IPS-NIHi11 (cell line): ENCODE measurements around the gene LAMTOR4.
"Not testable (repeated sequence)": the region's sequence is repeated elsewhere in the genome, so short reads cannot be mapped to it uniquely, and the experiment has no call there.

Source experiments
- DNase-seq: peaks from one replicate; pipeline ENCODE4 v3.0.0; 2012; ENCODE audit warnings: mixed read lengths, low spot score

The LAMTOR4 gene

DNA sequence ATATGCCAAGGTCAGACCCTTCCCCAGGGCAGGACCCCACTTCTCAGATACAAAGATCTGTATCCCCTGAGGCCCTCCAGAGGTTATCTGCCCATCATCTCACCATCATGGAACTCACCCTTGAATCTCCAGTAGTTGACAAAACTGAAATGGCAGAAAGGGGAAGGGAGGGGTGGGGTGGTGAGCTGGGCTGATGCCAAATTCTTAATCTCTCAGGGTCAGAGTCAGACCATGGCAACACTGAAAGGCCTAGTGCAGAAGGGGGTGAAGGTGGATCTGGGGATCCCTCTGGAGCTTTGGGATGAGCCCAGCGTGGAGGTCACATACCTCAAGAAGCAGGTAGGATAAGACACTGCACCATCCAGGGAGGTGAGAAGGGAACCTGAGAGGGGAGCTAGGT lies 26.1 kb upstream of the LAMTOR4 start:
- DNase-seq, result no peak

DNA sequence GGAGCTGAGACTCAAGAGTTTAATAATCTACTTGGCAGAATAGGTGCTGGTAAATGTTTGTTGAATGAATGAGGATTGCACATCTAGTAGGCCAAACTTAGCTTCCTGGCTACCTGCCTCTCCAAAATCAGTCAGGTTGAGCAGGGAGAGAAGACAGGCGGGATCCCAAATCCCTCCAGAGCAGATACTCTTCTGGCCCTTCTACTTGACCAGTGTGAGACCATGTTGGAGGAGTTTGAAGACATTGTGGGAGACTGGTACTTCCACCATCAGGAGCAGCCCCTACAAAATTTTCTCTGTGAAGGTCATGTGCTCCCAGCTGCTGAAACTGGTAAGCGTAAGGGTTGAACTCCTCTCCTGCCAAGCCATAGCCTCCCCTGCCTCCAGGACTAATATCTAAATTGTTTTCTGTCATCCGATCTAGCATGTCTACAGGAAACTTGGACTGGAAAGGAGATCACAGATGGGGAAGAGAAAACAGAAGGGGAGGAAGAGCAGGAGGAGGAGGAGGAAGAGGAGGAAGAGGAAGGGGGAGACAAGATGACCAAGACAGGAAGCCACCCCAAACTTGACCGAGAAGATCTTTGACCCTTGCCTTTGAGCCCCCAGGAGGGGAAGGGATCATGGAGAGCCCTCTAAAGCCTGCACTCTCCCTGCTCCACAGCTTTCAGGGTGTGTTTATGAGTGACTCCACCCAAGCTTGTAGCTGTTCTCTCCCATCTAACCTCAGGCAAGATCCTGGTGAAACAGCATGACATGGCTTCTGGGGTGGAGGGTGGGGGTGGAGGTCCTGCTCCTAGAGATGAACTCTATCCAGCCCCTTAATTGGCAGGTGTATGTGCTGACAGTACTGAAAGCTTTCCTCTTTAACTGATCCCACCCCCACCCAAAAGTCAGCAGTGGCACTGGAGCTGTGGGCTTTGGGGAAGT lies 24.2 kb upstream of the LAMTOR4 start:
- no peak for DNase-seq

DNA sequence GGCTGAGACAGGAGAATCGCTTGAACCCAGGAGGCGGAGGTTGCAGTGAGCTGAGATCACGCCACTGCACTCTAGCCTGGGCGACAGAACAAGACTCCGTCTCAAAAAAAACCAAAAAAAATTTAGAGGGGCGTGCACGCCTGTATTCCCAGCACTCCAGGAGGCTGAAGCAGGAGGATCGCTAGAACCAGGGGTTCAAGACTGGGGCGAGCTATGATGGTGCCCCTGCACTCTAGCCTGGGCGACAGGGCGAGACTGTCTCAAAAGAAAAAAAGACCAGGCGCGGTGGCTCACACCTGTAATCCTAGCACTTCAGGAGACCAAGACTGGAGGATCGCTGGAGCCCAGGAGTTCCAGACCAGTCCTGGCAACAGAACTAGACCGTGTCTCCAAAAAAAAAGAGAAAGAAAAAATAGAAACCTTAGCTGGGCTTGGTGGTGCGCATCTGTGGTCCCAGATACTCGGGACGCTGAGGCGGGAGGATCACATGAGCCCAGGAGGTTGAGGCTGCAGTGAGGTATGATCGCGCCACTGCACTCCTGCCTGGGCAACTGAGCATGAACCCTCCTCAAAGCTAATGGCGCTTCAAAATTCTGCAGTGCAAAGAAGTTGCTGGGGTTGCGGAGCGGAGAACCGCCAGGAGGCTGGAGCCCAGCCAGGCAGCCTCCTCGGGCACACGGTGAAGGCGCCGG lies 22.3 kb upstream of the LAMTOR4 start:
- DNase-seq, result no peak

DNA sequence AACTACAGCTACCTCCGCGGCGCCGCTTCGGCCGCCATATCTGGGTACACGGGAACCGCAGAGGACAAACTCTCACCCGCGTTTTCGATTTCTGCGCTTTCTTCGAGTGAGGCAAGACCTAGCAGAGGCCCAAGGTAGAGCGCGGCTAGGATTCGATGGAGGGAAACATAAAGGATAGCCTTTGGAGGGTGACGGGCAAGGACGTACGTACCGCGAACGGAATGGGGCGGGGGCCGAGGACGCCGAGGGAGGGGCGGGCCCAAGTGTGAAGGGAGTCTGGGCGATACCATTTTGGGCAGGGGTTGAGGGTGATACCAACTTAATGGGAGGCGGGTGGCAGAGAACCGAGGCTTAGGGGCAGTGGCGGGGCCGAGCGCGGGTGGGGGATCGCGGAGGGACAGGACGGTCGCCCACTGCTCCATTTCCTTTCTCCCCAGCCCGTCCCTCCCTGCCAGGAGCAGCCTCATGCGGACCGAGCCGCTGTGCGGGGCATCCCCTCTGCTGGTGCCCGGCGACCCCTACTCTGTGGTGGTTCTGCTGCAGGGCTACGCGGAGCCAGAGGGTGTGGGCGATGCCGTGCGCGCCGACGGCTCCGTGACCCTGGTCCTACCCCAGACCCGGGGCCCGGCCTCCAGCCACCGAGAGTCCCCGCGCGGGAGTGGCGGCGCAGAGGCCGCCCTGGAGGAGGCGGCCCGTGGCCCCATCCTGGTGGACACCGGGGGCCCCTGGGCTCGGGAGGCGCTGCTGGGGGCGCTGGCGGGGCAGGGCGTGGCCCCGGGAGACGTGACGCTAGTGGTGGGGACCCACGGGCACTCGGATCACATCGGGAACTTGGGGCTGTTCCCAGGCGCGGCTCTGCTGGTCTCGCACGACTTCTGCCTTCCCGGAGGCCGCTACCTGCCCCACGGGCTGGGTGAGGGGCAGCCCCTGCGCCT lies 21.5 kb upstream of the LAMTOR4 start, which contains the start of gene MBLAC1:
Gene MBLAC1 (plus strand): TSS at position 37 of the 935 bp plus-strand sequence. CDS start 429 bp downstream, at position 466.
- DNase-seq, result peak; percentile 87

DNA sequence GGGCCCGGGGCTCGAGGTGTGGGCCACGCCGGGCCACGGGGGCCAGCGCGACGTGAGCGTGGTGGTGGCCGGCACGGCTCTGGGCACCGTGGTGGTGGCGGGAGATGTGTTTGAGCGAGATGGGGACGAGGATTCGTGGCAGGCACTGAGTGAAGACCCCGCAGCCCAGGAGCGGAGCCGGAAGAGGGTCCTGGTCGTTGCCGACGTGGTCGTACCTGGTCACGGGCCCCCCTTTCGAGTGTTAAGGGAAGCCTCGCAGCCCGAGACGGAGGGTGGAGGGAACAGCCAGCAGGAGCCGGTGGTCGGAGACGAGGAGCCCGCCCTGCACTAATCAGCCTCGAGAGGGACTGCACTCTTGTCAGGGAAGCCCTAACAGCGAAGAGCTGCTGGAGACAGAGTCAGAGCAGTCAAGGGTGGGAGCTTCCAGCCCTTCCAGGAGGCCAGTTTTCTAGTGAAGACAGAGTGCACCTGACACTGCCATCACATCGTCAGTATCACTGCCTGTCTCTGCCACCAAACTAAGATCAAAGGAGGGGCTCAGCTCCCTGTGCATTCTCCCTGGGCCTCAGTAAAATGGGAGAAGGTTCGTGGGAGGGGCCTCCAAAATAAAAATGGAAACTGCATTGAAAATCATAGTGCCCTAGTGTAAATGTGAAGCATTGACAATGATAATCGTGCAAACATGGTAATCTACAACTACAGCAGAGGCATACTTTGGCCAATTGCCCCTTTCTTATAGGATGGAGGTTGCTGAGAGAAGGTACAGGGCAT lies 20.7 kb upstream of the LAMTOR4 start:
- no peak for DNase-seq

DNA sequence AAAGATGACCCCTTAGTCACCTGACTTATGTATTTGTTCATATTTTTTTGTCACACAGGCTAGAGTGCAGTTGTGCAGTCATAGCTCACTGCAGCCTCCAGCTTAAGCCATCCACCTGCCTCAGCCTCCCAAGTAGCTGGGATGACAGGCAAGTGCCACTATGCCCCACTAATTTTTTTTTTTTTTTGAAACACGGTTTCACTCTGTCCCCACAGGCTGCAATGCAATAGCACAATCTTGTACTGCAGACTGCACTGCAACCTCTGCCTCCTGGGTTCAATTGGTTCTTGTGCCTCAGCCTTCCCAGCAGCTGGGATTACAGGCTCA lies 20.1 kb upstream of the LAMTOR4 start:
- no peak for DNase-seq

DNA sequence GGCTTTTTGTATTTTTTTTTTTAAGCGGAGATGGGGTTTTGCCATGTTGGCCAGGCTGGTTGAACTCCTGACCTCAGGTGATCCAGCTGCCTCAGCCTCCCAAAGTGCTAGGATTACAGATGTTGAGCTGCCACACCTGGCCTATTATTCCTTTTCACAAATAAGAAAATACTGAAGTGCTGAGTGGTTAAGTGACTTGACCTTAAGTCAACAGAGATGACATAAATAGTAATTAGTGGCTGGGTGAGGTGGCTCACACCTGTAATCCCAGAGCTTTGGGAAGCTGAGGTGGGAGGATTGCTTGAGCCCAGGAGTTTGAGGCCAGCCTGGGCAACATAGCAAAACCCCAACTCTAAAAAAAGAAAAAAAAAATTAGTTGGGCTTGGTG lies 18.5 kb upstream of the LAMTOR4 start:
- not testable (repeated sequence) for DNase-seq

DNA sequence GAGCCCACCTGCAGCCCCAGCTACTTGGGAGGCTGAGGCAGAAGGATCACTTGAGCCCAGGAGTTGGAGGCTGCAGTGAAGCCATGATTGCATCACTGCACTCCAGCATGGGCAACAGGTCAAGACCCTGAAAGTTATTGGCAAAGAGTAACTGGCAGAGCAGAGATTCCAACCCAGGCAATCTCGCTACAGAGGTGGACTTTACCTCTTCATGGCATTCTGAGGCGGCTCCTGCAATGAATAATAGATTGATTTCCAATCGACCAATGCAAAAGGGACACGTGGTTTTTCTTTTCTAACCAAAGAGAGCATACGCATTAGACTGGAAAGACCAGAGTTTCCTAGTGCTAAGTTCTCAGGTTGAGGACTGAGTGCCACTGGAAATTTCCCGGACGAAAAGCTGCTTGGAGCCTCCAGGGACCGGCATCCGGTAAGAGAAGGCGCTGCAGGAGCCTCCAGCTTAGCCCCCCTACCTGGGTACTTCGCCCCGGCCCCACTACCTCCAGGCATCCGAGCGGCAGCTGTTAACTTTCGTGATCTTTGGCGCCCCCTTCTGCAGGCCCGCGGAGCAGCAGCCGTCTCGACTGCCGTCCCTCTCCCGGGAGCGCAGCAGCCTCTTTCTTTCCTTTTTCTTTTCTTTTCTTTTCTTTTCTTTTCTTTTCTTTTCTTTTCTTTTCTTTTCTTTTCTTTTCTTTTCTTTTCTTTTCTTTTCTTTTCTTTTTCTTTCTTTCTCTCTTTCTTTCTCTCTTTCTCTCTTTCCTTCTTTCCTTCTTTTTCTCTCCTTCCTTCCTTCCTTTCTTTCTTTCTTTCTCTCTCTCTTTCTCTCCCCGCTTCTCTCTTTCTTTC lies 17.9 kb upstream of the LAMTOR4 start:
- peak; percentile 88 for DNase-seq

DNA sequence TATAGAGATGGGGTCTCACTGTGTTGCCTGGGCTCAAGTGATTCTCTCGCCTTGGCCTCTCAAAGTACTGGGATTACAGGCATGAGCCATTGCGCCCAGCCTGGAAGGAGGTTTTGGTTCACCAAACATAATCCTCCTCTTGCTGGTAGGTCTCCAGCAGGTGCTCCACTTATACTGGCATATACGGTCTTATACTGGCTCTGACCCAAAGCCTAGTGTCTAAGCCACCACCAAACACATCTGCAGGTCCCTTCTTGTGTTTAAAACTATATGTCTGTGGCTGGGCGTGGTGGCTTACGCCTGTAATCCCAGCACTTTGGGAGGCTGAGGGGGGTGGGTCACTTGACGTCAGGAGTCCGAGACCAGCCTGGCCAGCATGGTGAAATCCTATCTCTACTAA lies 16.6 kb upstream of the LAMTOR4 start:
- no peak for DNase-seq

DNA sequence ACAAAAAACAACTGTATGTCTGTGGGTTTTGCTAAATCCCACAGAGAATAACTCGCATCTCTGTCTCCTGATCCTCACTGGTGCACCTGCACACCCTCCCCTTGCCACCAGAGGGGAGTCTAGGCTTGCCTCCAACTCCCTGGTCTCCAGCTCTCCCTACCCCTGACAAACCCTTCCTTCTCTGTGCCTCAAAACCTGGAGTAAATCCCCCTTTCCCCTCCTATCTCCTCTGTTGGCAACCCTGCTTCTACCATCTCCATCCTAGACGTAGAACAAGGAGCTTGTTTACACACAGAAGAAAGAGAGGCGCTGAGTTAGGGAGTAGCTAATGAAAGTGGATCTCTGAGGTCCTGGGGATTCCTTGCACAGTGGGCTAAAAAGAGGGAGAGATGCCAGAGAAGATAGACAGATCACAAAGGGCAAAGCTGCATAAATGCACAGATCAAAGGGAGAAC lies 16.0 kb upstream of the LAMTOR4 start:
- peak; percentile 73 for DNase-seq

DNA sequence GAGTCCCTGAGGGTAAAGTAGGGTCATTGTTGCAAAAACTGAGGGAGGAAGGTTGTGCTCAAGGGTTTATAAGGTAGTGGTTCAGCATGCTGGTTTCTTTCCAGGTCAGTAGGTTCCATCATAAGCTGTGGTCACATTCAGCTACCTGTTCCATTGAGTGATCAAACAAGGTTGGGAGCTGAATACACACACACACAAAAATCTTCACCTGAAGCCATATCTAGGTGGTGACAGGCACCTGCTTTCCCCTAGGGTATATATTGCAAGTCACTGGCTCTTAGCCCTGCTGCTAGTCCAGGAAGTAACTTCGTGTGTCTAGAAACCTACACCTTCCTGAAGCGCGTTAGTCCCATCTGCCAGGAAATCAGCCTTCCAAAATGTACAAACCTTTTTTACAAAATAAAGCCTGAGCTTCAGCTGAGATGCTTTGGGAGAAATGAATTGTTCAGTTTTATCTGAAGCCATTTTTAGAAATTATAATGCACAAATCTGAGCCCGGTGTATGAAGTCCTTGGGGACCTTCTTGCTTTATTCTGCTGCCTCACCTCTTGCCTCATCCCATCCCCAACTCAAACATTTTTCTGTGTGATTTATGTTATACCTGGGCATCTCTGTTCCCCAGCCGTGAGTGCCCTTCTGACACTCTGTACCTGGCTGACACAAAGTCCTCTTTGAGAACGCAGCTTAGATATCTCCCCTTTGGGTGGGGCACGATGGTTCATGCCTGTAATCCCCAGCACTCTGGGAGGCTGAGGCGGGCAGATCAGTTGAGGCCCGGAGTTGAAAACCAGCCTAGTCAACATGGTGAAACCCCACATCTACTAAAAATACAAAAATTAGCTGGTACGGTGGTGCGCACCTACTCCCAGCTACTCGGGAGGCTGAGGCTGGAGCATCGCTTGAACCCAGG lies 10.6 kb upstream of the LAMTOR4 start:
- no peak for DNase-seq

DNA sequence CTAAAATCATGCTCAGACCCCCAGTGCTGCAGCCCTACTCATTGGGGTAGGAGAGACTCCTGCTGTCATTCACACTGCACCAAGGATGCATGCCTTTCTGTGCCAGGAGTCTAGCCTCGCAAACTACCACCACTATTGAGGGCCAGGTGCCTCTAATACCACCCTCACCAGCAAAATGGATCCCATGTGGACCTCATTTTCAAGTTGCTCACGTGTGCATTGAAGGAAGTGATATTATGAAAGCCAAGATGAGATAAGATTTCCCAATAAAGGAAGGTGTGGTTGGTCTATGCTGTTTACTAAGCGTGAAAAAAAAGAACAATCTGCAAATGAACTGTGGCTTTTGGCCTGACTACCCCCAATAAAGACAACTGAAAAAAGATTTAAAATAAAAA lies 7.2 kb upstream of the LAMTOR4 start:
- DNase-seq, result no peak

DNA sequence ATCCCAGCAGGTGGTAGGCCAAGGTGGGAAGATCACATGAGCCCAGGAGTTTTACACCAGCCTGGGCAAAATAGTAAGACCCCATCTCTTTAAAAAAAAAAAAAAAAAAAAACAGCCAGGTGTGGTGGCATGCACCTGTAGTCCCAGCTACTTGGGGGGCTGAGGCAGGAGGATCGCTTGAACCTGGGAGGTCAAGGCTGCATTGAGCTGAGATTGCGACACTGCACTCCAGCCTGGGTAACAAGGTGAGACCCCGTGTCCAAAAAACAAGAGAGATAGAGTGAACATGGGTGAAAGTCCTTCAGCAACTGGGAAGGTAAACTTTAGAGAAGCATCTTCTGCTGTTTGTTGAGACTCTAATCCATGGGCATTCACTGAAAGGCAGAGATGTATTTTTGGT lies 6.3 kb upstream of the LAMTOR4 start:
- no peak for DNase-seq

DNA sequence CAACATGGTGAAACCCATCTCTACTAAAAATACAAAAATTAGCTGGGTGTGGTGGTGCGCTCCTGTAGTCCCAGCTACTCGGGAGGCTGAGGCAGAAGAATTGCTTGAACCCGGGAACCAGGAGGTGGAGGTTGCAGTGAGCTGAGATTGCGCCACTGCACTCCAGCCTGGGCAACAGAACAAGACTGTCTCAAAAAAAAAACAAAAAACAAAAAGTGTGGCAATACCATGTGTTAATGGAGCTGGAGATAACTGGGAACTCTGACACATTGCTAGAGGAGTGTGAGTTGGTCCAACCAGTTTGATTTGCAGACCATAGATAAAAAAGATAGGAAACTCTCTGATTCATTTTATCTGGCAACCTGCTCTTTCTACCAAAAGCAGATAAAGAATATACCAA lies 2.4 kb upstream of the LAMTOR4 start:
- not testable (repeated sequence) for DNase-seq

DNA sequence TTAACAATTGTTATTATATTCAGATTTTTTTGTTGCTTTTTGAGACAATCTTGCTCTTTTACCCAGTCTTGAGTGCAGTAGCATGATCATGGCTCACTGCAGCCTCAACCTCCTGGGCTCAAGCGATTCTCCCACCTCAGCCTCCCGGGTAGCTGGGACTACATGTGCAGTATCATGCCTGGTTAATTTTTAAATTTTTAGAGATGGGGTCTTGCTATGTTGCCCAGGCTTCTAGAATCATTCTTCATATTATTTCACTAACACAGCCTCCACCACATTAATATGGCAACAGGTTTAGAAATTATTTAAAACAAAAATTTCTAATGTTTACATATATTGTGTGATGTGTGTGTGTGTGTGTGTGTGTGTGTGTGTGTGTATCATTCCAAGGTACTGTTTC lies 1.4 kb upstream of the LAMTOR4 start:
- no peak for DNase-seq

DNA sequence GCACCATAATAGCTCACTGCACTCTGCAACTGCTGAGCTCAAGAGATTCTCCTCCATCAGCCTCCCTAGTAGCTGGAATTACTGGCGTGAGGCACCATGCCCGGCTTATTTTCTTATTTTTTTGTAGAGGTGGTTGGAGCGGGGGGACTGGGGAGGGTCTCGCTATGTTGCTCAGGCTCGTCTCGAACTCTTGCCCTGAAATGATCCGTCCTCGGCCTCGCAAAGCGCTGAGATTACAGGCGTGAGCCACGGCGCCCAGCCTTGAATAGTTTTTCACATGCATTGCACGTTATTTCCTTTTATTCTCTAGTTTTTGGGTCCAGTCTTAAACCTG lies 526 bp upstream of the LAMTOR4 start:
- no peak for DNase-seq

DNA sequence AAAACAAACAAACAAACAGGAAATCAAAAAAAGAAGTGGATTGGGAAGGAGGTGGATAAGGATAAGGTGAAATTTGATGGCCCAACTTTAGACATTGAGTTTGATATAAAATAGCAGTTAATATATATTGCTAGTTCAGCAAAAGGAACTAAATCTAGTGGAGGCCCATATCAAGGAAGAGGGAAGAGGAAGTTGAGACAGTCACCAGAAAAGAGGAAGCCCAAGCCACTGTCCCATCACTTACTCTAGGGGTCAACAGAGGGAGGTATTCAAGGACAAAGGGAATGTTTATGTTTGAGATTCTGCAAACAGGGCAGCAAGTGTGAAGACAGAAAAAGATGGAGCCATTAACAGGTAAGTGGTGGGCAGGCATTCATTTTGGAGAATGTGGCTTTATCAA lies 3.7 kb downstream of the LAMTOR4 start:
- no peak for DNase-seq

DNA sequence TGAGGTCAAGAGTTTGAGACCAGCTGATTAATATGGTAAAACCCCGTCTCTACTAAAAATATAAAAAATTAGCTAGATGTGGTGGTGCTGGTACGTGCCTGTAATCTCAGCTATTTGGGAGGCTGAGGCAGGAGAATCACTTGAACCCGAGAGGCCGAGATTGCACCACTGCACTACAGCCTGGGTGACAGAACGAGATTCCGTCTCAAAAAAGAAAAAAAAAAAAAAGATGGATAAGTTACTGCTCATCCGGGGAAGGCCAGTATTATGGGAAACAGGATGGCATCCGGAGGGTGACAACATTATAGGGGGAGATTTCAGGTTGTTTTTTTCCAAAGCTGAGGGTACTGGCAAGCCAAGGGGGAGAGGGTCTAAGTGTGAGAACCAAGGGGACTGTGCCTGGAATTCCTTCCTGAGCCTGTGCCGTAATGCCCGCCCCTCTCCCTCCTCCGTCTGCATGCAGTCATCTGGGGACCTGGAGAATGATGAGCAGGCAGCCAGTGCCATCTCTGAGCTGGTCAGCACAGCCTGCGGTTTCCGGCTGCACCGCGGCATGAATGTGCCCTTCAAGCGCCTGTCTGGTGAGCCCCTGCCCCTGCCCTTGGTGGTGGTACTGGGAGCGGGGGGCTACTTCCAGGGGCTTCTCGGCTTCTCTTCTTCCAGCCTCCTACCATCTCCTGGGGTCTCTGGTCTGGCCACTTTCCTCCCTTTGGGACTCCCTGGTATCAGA lies 4.4 kb downstream of the LAMTOR4 start:
- DNase-seq, result no peak
